CD4-positive, alpha-beta T cell (primary cell): Measurements from ENCODE around the gene GPX6. TPM values are rescaled to one million over a fixed set of nuclear protein-coding genes. Genes with fewer than 3 reads are reported as not detected.
"Not testable (repeated sequence)": the region's sequence is repeated elsewhere in the genome, so short reads cannot be mapped to it uniquely, and the experiment has no call there.

Experiments
- ATAC-seq: fragments of 200-7000 bp; cut with Tn5 transposase; one replicate; pipeline ENCODE4 v1.10.0; 2022; ENCODE audit warnings: mild to moderate bottlenecking; ENCODE audit not compliant: poor library complexity
- CTCF ChIA-PET: fragments of 350-600 bp; sonication (Branson Sonifier 250); formaldehyde crosslinking; loops from one replicate; lab custom pipeline; 2021; ENCODE audit warnings: antibody characterized with exemption, inconsistent platforms; lab: Charles Lee
- POLR2A ChIA-PET: fragments of 350-600 bp; sonication (Branson Sonifier 250); formaldehyde crosslinking; loops from one replicate; lab custom pipeline; 2021; ENCODE audit warnings: antibody characterized with exemption, inconsistent platforms; lab: Charles Lee
- DNase-seq, 14 experiments: peaks; one replicate each; pipeline ENCODE4 v3.0.0-alpha.2; 2013 to 2020; ENCODE audit warnings: mixed read lengths in 2 of 14
- H3K27ac ChIP-seq, 2 donors: one replicate each; pipeline versions ENCODE4 v1.5.1 to v1.7.0; 2013; ENCODE audit warnings: low read length in 2 of 2, low read depth in 1 of 2, mild to moderate bottlenecking in 1 of 2
- H3K27me3 ChIP-seq, 2 experiments: 1 replicate in 1 of 2; 2 replicates in 1 of 2; pipeline versions ENCODE4 v1.6.1 to v1.7.0; 2013; ENCODE audit warnings: low read length in 2 of 2, control low read depth in 1 of 2, mild to moderate bottlenecking in 1 of 2, moderate library complexity in 1 of 2; ENCODE audit not compliant: insufficient read depth in 2 of 2, control insufficient read depth in 1 of 2
- H3K36me3 ChIP-seq: one replicate; pipeline ENCODE4 v1.6.1; 2013; ENCODE audit warnings: low read length, control low read depth; ENCODE audit not compliant: insufficient read depth
- H3K4me1 ChIP-seq: one replicate; pipeline ENCODE4 v1.6.1; 2013; ENCODE audit warnings: low read length, control low read depth; ENCODE audit not compliant: insufficient read depth
- H3K4me3 ChIP-seq: one replicate; pipeline ENCODE4 v1.5.1; 2013; ENCODE audit warnings: mild to moderate bottlenecking, low read length, moderate library complexity
- H3K9me3 ChIP-seq, 2 experiments: 1 replicate in 1 of 2; 2 replicates in 1 of 2; pipeline versions ENCODE4 v1.6.1 to v1.7.0; 2013; ENCODE audit warnings: low read length in 2 of 2, mild to moderate bottlenecking in 2 of 2, control low read depth in 1 of 2, moderate library complexity in 1 of 2; ENCODE audit not compliant: control insufficient read depth in 1 of 2, insufficient read depth in 1 of 2
- H3K27ac Mint-ChIP-seq: one replicate; pipeline ENCODE4 v1.8.0; 2020; ENCODE audit warnings: mixed read lengths
- H3K27me3 Mint-ChIP-seq: one replicate; pipeline ENCODE4 v1.8.0; 2021; ENCODE audit warnings: mixed read lengths
- H3K36me3 Mint-ChIP-seq: one replicate; pipeline ENCODE4 v1.8.0; 2021; ENCODE audit warnings: low read depth, mixed read lengths
- H3K4me1 Mint-ChIP-seq: one replicate; pipeline ENCODE4 v1.8.0; 2021; ENCODE audit warnings: low read depth, mixed read lengths
- H3K4me3 Mint-ChIP-seq: one replicate; pipeline ENCODE4 v1.8.0; 2020; ENCODE audit warnings: mild to moderate bottlenecking, mixed read lengths
- H3K9me3 Mint-ChIP-seq: one replicate; pipeline ENCODE4 v1.8.0; 2020; ENCODE audit warnings: mixed read lengths
- CTCF ChIP-seq: fragments of 200-600 bp; IDR thresholded peaks from one replicate; pipeline ENCODE4 v1.8.0; 2022; ENCODE audit warnings: antibody characterized with exemption, mild to moderate bottlenecking
- intact Hi-C, 2 experiments: fragments of 100-400 bp; cut with DNase I in 1 of 2; cut with micrococcal nuclease in 1 of 2; formaldehyde crosslinking; loops; one replicate each; pipeline versions ENCODE4 v1.15.1 to v1.9.0; 2023 to 2025; cut with DNase I, micrococcal nuclease
- total RNA-seq, 174 experiments: library from RNA in 2 of 174; stranded (reverse) in 2 of 174; gene quantifications; one replicate each; pipeline ENCODE4 v1.2.3 and lab custom pipeline; 2021 to 2026

Gene GPX6
- total RNA-seq, 2 experiments from 2014 or later, result not detected

GRCh38 chr6:28551891-28552666 is 36.5 kb upstream of the GPX6 start:
- no peak overlapping the region for H3K4me3 Mint-ChIP-seq
- intact Hi-C loops, result no loop called here
- peaks cover 87% of the 10 kb centered on the region for H3K27me3 Mint-ChIP-seq
- DNase-seq, result no peak
- no peaks in the 10 kb centered on the region for H3K4me1 ChIP-seq
- no peaks in the 10 kb centered on the region for H3K9me3 ChIP-seq
- no peak for TF ChIP-seq CTCF
- peaks cover 24 to 70% of the 10 kb centered on the region in 2 experiments for H3K27me3 ChIP-seq
- H3K9me3 Mint-ChIP-seq, result no peaks in the 10 kb centered on the region
- ChIA-PET CTCF (no interaction called here), POLR2A (no interaction called here)
- no peaks in the 10 kb centered on the region for H3K36me3 ChIP-seq
- H3K4me1 Mint-ChIP-seq, result no peaks in the 10 kb centered on the region
- ATAC-seq, result no peak
- no peaks in the 10 kb centered on the region for H3K36me3 Mint-ChIP-seq
- H3K4me3 ChIP-seq, result no peak overlapping the region
- H3K27ac Mint-ChIP-seq, result no peak overlapping the region
- no peak overlapping the region for H3K27ac ChIP-seq

- H3K9me3 ChIP-seq, H3K27ac ChIP-seq, H3K36me3 ChIP-seq, H3K27ac Mint-ChIP-seq, H3K4me3 ChIP-seq, intact Hi-C loops, ATAC-seq, POLR2A ChIA-PET, H3K9me3 Mint-ChIP-seq, H3K4me3 Mint-ChIP-seq, CTCF ChIA-PET, DNase-seq: not testable (repeated sequence)
- Mint-ChIP-seq H3K4me1 (peaks cover 28% of the 10 kb centered on the region), H3K27me3 (peaks cover 76% of the 10 kb centered on the region), H3K36me3 (peaks cover 11% of the 10 kb centered on the region)
- peaks cover 18% of the 10 kb centered on the region for H3K4me1 ChIP-seq
- H3K27me3 ChIP-seq, result peaks cover 8 to 47% of the 10 kb centered on the region in 2 experiments
Measured at GRCh38 chr6:28547003-28547402, 31.4 kb upstream of the GPX6 start.

DNA sequence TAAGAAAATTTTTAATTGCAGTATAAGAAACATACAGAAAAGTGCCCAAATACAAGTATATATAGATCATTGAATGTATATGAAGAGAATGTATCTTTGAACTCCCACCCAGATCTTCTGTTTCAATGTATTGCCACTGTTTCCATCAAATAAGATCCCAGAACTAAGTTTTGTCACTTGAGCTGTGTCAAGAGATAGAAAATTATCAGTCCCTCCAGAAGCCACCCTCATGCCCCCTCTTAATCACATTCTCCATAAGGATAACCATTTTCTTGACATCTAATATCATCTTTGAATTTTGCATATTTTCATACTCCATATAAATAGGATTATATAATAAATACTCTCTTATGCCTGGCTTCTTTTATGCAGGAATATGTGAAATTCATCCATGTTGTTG is 30.4 kb upstream of the GPX6 start:
- intact Hi-C loops, result no loop called here
- DNase-seq (no peak), ATAC-seq (no peak)
- Histone ChIP-seq H3K4me1 (peaks cover 18% of the 10 kb centered on the region), H3K36me3 (no peaks in the 10 kb centered on the region), H3K9me3 (peaks cover 0 to 8% of the 10 kb centered on the region in 2 experiments), H3K27ac (no peak overlapping the region), H3K4me3 (no peak overlapping the region), H3K27me3 (peaks cover 8 to 38% of the 10 kb centered on the region in 2 experiments)
- no peak for TF ChIP-seq CTCF
- Mint-ChIP-seq H3K9me3 (peaks cover 4% of the 10 kb centered on the region), H3K27ac (no peak overlapping the region), H3K4me3 (no peak overlapping the region), H3K36me3 (peaks cover 11% of the 10 kb centered on the region), H3K27me3 (peaks cover 77% of the 10 kb centered on the region), H3K4me1 (peaks cover 33% of the 10 kb centered on the region)
- ChIA-PET CTCF (no interaction called here), POLR2A (no interaction called here)
